GM18520 (cell line): ENCODE results near the gene TAF3.
"Not testable (repeated sequence)": the region's sequence is repeated elsewhere in the genome, so short reads cannot be mapped to it uniquely, and the experiment has no call there.

Experiments used
- ATAC-seq: cut with Tn5 transposase; IDR thresholded peaks from one replicate; pipeline ENCODE4 v1.9.1; 2021; ENCODE audit not compliant: unreplicated experiment

Gene TAF3

DNA sequence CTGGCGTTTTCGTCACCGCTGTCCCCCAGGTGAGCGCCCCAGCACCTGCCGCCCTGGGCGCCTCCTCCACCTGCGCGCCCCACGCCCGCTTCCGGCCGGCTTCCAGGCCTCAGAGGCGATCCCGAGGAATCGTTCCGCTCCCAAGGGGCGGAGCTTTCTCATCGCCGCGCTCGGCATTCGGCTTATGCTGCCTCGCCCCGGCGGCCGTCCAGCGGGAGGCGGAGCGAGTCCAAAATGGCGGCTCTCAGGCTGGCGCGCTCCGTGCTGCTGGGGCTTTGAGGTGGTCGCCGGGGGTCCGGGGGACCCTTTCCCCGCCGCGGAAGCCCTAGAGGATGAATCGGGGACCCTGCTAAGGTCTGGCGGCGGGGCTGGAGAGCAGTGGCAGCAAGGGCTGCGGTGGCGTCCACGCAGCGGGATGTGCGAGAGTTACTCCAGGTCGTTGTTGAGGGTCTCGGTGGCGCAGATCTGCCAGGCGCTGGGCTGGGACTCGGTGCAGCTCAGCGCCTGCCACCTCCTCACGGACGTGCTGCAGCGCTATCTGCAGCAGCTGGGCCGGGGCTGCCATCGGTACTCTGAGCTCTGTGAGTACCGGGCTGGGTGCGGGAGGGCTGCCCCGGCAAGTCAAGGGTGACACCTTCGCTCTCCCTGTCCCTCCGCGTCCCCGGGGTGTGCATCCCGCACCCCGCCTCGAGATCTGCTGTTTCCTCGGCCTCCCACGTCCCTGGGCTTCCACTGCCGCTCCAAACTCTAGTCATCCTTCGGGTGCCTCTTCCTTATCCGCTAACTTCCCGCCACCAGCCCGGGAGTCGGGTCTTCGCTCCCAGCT, at the start of gene TAF3:
Gene TAF3, plus strand, starts transcription at position 211 of the 826 bp plus-strand sequence. Its CDS starts 205 bp downstream, at position 416.
- ATAC-seq, result peak; percentile 88

GRCh38 chr10:7773845-7774801, 44.2 kb upstream of the TAF3 start:
- no peak for ATAC-seq

DNA sequence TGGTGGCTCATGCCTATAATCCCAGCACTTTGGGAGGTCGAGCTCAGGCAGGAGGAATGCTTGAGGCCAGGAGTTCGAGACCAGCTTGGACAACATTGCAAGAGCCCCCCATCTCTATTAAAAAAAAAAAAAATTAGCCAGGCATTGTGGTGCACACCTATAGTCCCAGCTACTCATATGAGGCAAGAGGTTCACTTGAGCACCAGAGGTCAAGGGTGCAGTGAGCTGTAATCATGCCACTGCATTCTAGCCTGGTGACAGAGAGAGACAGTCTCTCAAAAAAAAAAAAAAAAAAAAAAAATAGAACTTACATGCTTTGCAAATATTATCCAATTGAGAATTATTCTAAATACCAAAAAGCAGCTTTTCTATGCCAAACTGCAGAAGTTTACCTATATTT, 41.5 kb upstream of the TAF3 start:
- no peak for ATAC-seq

DNA sequence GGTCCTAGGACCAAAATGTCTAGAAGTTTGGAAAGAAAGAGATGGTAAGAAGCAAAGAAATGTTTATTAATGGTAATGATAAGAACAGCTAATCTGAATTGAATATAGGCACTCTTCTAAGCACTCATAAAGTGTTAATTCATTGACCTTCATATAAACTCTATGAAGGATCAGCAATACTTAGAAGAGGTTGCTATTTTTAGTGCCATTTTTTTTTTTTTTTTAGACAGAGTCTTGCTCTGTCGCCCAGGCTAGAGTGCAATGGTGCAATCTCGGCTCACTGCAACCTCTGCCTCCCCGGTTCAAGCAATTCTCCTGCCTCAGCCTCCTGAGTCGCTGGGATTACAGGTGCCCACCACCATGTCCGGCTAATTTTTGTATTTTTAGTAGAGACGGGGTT, 36.1 kb upstream of the TAF3 start:
- ATAC-seq, result not testable (repeated sequence)

- no peak for ATAC-seq
Measured at GRCh38 chr10:7786430-7786829, 31.9 kb upstream of the TAF3 start.

GRCh38 chr10:7787150-7787856, 31.0 kb upstream of the TAF3 start:
- no peak for ATAC-seq

DNA sequence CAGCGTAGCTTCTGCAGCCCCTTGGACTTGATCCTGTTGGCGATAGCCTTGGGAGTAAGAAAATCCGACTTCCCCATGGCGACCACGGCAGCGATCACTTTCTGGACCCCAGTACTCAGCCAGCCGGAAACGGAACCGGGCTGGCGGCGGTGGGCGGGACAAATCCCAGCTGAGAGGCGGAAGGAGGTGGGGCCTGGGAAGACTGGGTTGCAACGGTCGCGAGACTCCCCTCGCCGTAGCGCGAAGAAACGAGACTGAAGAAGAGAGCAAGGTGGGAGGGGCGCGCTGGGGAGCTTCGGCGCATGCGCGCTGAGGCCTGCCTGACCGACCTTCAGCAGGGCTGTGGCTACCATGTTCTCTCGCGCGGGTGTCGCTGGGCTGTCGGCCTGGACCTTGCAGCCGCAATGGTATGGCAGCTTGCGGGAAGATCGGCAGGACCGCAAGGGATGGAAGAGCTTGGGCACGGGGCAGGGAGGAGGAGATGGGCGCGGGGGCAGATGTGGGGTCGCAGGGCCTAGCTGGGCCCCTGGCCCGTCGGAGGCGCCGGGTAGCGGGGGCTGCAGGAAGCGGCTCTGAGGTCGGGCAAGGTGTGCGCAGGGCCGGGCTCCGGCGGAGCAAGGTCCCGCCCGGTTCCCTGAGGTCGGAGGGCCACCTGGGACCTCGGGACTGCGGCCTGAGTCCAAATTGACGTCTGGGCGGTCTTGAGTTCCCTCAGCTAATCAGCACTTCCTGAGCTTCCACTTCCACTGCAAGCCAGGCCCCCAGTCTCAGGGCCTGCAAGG, 30.3 kb upstream of the TAF3 start, which contains the start of the genes ATP5F1C and KIN:
Gene ATP5F1C, plus strand, starts transcription at position 321 of the 782 bp plus-strand sequence. Its CDS starts 31 bp downstream, at position 352.
Gene KIN, minus strand, starts transcription at position 137 of the 782 bp plus-strand sequence. Its CDS starts 60 bp downstream, at position 77.
- ATAC-seq, result peak; percentile 93

DNA sequence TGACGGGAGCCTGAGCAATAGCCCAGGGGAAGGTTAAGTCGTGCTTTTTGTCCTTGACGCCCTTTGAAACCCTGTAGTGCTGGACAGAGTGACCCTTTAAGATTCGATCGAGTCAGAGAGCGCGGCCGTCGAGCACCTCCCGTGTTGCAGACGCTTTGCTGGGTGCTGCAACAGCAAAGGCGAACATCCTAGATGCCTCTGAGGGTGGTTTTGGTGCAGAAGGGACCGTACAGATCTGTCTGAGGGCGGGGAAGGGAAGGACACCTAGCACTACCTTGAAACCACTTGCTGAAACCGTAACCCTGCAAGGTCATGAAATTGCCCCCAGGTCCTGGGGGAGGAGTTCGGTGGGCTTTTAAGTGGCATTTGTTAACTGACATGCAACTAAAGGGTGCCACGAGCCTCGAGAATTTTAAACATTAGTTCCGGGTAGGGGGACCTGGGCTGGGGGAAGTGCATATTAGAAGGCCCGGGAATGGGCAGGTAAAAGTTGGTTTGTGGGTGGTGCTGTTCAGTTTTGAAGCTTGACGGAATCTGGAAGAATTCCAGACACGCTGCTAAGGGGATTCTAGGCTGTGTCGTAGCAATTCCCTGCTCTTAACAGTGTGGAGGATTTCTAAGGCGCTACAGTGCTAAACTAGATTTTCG, 29.5 kb upstream of the TAF3 start:
- ATAC-seq, result peak; percentile 9

DNA sequence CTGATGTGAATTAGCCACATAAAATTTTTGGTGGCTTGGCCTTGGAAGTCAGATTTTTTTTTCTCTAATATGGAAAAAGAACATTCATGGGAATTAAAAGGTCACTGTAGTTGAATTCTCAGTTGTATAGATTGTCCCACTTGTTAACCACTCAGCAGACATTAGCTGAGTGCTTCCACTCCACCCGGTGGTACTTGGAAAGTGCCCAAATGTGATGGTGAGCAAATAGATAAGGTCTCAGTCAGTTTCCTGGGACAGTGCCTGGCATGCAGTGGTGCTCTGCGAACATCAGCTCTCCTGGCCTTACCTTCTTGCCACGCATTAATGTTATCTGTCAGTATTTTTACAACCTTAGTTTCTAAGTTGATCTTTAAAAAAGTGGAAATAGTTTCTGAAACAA, 28.9 kb upstream of the TAF3 start:
- no peak for ATAC-seq

GRCh38 chr10:7792541-7792940, 25.8 kb upstream of the TAF3 start:
- ATAC-seq, result no peak

GRCh38 chr10:7794251-7795026, 23.9 kb upstream of the TAF3 start:
- no peak for ATAC-seq

GRCh38 chr10:7795605-7796004, 22.7 kb upstream of the TAF3 start:
- no peak for ATAC-seq

DNA sequence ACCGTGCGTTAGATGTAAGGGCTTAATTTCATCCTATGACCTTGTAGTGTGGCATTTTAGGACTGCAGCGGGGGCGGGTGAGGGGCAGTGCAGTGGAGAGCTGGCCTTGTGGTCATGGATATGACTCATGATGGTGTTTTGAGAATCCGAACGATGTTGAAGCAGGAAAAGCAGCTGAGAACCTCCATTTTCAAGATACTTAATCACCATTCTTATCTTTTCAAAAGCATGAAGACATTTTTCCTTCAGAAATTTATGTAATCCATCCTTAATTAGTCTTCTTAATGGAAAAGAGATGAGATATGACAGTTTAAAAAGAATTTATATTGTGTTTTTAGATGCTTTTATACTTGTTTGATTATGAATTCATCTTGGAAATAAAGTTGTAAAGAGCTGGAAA, 20.7 kb upstream of the TAF3 start:
- ATAC-seq, result no peak

DNA sequence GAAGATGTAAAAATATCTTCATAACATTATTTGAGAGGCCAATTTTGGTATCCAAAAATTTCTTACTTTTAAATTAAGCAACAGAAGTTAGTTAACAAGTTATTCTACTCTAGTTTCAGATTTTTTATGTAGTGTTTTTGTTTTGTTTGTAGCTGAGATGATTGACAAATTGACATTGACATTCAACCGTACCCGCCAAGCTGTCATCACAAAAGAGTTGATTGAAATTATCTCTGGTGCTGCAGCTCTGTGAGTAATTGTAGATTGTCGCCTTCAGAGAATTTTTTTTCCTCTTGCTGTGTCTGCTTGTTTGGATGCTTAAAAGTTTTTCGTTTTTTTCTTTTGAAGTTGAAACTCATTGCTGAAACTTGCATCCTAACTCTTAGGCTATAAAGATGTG, 15.7 kb upstream of the TAF3 start:
- no peak for ATAC-seq

DNA sequence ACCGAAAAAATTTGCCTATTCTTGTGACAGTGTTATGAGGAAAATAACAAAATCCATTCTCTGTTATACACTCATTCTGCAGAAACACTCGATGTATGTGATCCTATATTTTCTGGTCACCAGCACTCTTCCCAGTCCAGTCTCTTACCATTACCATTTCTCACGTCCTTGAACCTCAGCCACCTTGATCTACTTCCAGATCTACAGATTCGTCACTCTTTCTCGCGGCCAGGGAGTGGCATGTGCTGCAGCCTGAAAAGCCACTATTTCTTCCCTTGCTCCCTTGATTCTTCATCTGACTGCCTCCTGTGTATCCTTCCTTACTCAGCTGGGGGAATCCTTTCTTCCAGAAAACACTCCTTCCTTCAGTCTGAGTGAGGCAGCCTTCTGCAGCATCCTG, 14.1 kb upstream of the TAF3 start:
- no peak for ATAC-seq

DNA sequence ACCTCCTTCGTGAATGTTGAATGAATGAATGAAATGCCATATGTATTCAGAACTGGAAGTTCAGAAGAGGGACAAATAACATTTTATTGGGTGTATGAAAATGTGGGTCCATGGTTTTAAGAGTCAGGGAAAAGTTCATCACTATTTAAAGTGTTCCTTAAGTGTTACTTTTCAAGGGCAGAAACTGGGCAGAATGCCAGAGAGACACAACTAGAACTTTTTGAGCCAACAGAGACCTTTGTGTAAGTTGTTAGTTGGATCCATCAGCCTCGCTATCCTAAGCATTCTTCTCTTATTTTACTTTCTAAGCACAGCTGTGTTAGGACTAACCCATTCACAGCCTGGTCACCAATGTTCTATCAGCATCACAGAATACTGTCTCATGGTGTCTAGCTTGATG, 13.6 kb upstream of the TAF3 start:
- no peak for ATAC-seq

- ATAC-seq, result no peak
Measured at GRCh38 chr10:7808686-7809267, 9.5 kb upstream of the TAF3 start.

GRCh38 chr10:7810443-7810842, 7.9 kb upstream of the TAF3 start:
- no peak for ATAC-seq

DNA sequence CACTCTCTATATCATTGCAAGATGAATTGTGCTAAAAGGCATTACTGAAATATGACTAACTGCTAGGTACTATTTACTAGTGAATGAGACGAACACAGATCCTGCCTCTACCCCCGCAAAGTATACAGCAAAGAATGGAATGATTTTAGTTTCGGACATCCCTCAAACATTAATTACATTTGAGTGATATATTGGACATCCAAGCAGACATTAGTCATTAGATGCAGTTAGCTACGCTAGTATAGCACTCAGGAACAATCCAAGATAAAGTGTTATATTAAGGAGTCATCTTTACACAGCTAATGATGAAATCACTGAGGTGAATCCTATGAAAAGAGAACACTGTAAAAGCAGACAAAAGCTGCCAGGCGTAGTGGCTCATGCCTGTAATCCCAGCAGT, 7.3 kb upstream of the TAF3 start:
- ATAC-seq, result no peak
